Epithelial cell of proximal tubule (primary cell): Measurements from ENCODE around the gene PRR36. TPM values are rescaled to one million over a fixed set of nuclear protein-coding genes. Genes with fewer than 3 reads are reported as not detected.

Experiments used
- DNase-seq: peaks from one replicate; pipeline ENCODE4 v3.0.0-alpha.2; 2011; ENCODE audit warnings: low read depth
- H3K4me3 ChIP-seq: 2 replicates; pipeline ENCODE4 v1.5.1; 2011; ENCODE audit warnings: low read depth, mild to moderate bottlenecking, low read length
- total RNA-seq: library from RNA; depleted of rRNA; stranded (reverse); fragments of >200 nt; gene quantifications from 2 replicates; pipeline ENCODE4 v1.2.3, GENCODE V29; 2015
- TF ChIP-seq, protein P1 (sequence below): conservative IDR thresholded peaks from 2 replicates; pipeline ENCODE4 v1.5.1; 2012; ENCODE audit warnings: low read depth, mild to moderate bottlenecking, low read length

The PRR36 gene
- total RNA-seq, 1 donor from 2014 or later = 0.81 TPM

DNA sequence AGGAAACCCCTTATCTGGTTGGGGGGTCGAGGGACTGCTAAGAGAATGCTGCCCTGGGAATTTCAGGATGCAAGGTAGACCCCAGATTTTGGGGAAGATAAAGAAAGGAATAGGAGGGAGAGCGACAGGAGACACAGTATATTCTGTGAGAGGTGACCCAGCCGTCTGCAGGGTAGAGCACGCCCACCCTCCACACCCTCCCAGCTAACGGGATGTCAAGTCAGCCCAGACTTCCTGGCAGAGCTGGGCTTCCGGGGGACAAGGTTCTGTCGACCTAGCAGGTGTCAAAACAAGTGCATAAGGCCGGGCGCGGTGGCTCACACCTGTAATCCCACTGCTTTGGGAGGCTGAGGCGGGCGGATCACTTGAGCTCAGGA, 695 bp upstream of the PRR36 start:
- DNase-seq = no peak
- peak overlapping the region; percentile 62 for H3K4me3 ChIP-seq
- TF ChIP-seq, protein P1, sequence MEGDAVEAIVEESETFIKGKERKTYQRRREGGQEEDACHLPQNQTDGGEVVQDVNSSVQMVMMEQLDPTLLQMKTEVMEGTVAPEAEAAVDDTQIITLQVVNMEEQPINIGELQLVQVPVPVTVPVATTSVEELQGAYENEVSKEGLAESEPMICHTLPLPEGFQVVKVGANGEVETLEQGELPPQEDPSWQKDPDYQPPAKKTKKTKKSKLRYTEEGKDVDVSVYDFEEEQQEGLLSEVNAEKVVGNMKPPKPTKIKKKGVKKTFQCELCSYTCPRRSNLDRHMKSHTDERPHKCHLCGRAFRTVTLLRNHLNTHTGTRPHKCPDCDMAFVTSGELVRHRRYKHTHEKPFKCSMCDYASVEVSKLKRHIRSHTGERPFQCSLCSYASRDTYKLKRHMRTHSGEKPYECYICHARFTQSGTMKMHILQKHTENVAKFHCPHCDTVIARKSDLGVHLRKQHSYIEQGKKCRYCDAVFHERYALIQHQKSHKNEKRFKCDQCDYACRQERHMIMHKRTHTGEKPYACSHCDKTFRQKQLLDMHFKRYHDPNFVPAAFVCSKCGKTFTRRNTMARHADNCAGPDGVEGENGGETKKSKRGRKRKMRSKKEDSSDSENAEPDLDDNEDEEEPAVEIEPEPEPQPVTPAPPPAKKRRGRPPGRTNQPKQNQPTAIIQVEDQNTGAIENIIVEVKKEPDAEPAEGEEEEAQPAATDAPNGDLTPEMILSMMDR = no peak

DNA sequence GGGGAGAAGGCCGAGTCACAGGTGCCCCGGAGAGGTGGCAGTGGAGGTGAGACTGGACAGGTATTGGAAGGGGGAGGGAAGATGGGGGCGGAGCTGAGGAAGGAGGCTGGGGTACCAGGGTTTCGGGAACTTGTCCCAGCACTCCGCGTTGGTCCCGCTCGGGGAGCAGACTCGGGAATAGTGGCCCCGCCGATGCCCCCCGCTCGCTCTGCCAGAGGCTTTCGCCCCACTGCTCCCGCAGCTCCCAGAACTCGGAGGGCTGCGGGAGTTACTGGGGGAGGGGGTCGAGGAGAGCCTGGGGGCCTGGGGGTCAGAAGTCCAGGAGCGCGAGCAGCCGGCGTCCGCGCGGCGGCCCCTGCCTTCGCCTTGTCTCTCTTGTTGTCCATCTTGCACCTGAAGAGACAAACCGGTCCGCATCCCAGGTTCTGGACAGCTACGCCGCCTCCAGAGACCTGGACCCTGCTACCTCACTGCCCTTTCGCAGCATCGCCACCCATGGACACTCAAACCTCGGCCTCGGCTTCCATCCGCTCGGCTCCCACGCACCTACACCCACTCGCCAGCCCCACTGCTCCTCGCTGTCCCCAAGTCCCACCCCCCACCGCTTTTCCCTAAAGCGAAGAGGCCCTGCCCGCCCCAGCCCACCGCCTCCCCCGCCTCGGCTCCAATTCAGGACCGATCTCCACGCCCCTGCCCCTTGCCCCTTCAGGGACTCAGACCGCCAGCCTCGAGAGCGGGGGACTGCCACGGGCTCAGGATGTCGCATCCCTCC, 700 bp downstream of the PRR36 start:
- H3K4me3 ChIP-seq = peak overlapping the region; percentile 62
- DNase-seq = no peak
- TF ChIP-seq, protein P1 = no peak

DNA sequence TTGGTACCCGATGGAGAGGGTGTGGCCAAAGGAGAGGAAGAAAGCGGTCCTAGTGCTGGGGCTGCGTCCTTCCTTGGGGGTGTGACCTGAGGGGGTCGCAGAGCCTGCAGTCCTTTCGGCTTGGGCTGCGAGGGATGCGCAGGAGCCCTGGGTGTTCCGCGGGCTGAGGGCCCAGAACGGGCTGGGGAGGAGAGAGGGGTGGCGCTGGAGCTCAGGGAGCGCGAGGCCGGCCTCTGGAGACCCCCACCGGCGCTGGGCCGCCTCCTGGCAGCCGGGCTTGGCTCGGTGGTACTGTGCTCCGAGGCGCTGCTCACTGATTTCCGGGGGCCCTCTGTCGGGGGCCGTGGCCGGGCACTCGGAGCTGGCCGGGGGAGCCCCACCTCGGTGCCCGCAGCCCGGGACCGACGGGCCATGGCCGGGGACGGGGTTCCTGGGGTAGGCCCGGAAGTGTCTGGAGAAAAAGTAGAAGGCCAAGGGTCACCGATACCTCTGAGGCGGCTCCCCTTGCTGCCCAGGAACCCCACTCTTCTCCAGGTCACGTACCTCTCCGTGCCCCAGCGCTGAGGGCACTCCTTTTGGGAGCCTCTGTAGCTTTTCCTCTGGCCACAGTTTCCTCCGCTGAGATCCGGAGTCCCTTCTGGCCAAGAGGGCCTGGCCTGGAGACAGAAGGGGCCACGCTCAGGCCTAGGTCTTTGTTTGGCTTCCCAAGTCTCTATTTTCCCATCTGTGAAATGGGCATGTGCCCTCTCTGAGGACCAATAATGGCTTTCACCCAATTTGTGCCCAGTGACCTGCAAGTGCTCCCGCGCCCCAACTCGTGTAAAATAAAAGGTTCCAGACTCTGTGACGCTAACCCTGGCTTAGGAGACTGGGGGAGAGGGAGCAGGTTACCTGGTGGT, 1.6 kb downstream of the PRR36 start:
- H3K4me3 ChIP-seq = no peak overlapping the region
- TF ChIP-seq, protein P1 = no peak

DNA sequence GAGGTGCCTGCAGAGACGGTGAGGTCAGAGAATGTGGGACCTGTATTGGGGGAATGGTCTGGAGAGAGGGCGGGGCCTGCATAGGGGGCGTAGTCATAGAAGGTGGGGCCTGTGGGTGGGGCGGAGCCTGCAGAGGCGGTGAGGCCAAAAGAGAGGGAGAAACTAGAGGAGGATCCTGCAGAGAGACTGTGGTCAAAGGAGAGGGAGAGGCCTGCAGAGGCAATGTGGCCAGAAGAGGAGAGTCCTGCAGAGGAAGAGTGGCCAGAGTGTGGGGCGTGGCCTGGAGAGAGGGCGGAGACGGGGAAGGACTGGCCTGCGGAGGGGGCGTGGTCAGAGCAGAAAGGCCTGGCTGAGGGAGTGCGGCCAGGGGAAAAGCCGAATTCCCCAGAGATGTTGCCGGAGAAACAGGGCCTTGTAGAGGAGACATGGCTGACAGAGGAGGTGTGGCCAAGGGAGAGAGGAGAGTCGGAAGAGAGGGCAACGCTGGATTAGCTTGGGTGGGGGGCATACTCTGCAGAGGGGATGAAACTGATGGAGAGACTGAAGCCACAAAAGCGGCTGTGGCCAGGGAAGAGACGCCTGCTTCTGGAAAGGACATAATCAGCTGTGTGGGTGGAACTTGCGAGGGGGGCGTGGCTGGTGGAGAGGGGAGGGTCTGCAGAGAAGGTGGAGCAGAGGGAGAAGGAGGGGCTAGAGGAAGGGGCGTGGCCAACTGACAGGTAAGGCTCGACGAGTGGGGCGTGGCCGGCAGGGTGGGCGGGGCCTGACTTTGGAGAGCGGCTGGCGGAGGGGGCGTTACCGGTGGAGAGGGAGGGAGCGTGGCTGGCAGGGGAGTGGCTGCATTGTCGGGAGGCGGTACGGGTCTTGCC, 2.5 kb downstream of the PRR36 start:
- TF ChIP-seq, protein P1 = no peak
- no peak for DNase-seq
- H3K4me3 ChIP-seq = peak overlapping the region; percentile 31

More for the DNA sequence above, 1.6 kb downstream of the PRR36 start:
- DNase-seq = no peak

DNA sequence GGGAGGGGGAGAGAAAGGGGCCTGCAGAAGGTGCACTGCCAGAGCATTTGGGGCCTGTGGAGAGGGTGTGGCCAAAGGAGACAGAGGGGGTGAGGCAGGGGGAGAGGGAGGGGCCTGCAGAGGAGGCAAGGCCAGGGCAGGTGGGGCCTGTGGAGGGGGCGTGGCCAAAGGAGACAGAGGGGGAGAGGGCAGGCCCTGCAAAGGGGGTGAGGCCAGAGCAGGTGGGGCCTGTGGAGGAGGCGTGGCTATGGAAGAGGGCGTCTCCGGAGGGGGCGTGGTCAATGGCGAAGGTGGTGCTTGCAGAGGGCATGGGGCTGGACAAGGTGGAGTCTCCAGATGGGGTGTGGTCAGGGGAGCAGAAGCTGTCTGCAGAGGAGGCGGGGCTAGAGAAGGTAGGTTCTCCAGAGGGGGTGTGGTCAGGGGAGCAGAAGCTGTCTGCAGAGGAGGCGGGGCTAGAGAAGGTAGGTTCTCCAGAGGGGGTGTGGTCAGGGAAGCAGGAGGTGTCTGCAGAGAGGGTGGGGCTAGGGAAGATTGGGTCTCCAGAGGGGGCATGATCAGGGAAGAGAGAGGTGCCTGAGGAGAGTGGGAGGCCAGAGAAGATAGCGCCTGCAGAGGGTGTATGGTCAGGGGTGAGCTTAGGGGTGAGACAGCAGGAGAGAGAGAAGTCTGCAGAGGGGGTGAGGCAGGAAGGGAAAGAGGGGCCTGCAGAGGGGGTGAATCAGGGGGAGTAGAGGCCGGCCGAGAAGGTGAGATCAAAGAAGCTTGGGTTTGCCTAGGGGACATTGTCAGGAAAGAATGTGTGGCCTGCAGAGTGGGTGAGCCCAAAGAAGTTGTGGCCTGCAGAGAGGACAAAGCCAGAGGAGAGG, 3.4 kb downstream of the PRR36 start:
- DNase-seq = no peak
- TF ChIP-seq, protein P1 = no peak
- H3K4me3 ChIP-seq = no peak overlapping the region
